HepG2 (cell line): ENCODE data around the gene ZNF749. TPM values are rescaled to one million over a fixed set of nuclear protein-coding genes. Genes with fewer than 3 reads are reported as not detected.

ENCODE experiments used
- BRCA1 ChIP-seq: sonication (generic); formaldehyde crosslinking; IDR thresholded peaks from 2 replicates; pipeline ENCODE4 v1.4.0; 2020; ENCODE audit warnings: missing genetic modification reagents
- ESRRA ChIP-seq: sonication (generic); formaldehyde crosslinking; IDR thresholded peaks from 2 replicates; pipeline ENCODE4 v1.5.1; 2020; ENCODE audit warnings: mild to moderate bottlenecking, low read depth, missing genetic modification reagents
- FIP1L1 ChIP-seq: fragments of 200-400 bp; formaldehyde crosslinking; IDR thresholded peaks from 2 replicates; pipeline ENCODE4 v1.6.1; 2018; ENCODE audit warnings: low read depth, mild to moderate bottlenecking, low read length, moderate library complexity, borderline replicate concordance; ENCODE audit not compliant: insufficient read depth
- HNRNPL ChIP-seq: fragments of 200-400 bp; formaldehyde crosslinking; IDR thresholded peaks from 2 replicates; pipeline ENCODE4 v1.6.1; 2017; ENCODE audit warnings: mild to moderate bottlenecking, low read depth, low read length
- HOXA7 ChIP-seq: sonication (generic); formaldehyde crosslinking; IDR thresholded peaks from 2 replicates; pipeline ENCODE4 v1.8.1; 2022; ENCODE audit warnings: mild to moderate bottlenecking, missing genetic modification reagents, moderate library complexity
- IRX3 ChIP-seq: sonication (generic); formaldehyde crosslinking; IDR thresholded peaks from 2 replicates; pipeline ENCODE4 v1.8.1; 2023; ENCODE audit warnings: mild to moderate bottlenecking, low read depth, missing genetic modification reagents, borderline replicate concordance
- MAZ ChIP-seq, 2 experiments: sonication (generic) in 1 of 2; formaldehyde crosslinking in 1 of 2; IDR thresholded peaks; 2 replicates each; pipeline versions ENCODE4 v1.5.0 to v1.6.1; 2012 to 2020; ENCODE audit warnings: low read depth in 2 of 2, mild to moderate bottlenecking in 2 of 2, borderline replicate concordance in 1 of 2, improper control_type of control experiment in 1 of 2, low read length in 1 of 2, missing genetic modification reagents in 1 of 2, moderate library complexity in 1 of 2
- MTA3 ChIP-seq: sonication (generic); formaldehyde crosslinking; IDR thresholded peaks from 2 replicates; pipeline ENCODE4 v1.4.0; 2020; ENCODE audit warnings: missing genetic modification reagents
- NKX3-1 ChIP-seq: sonication (generic); formaldehyde crosslinking; IDR thresholded peaks from 2 replicates; pipeline ENCODE4 v1.5.0; 2020; ENCODE audit warnings: missing genetic modification reagents
- SMC3 ChIP-seq: IDR thresholded peaks from 2 replicates; pipeline ENCODE4 v1.6.1; 2011; ENCODE audit warnings: low read length, improper control_type of control experiment
- TAF15 ChIP-seq: fragments of 200-400 bp; formaldehyde crosslinking; IDR thresholded peaks from one replicate; pipeline ENCODE4 v1.6.1; 2018; ENCODE audit warnings: mild to moderate bottlenecking, low read depth, low read length; ENCODE audit not compliant: poor library complexity, severe bottlenecking
- TCF7L2 ChIP-seq: IDR thresholded peaks from 2 replicates; pipeline ENCODE4 v1.6.1; 2011; ENCODE audit warnings: mild to moderate bottlenecking, low read depth, low read length, moderate library complexity
- ZC3H13 ChIP-seq: sonication (generic); formaldehyde crosslinking; IDR thresholded peaks from 2 replicates; pipeline ENCODE4 v1.8.1; 2023; ENCODE audit warnings: mild to moderate bottlenecking, missing genetic modification reagents, moderate library complexity
- ZFP36L1 ChIP-seq: sonication (generic); formaldehyde crosslinking; IDR thresholded peaks from 2 replicates; pipeline ENCODE4 v1.8.0; 2022; ENCODE audit warnings: mild to moderate bottlenecking, missing genetic modification reagents, moderate library complexity
- ZNF232 ChIP-seq: sonication (generic); formaldehyde crosslinking; IDR thresholded peaks from 2 replicates; pipeline ENCODE4 v1.4.0; 2020; ENCODE audit warnings: missing genetic modification reagents, borderline replicate concordance
- ZNF569 ChIP-seq: sonication (generic); formaldehyde crosslinking; IDR thresholded peaks from 2 replicates; pipeline ENCODE4 v1.5.0; 2020; ENCODE audit warnings: mild to moderate bottlenecking, missing genetic modification reagents, moderate library complexity, borderline replicate concordance
- ZNF670 ChIP-seq: sonication (generic); formaldehyde crosslinking; IDR thresholded peaks from 2 replicates; pipeline ENCODE4 v1.8.0; 2022; ENCODE audit warnings: mild to moderate bottlenecking, missing genetic modification reagents, borderline replicate concordance
- ZNF674 ChIP-seq: sonication (generic); formaldehyde crosslinking; IDR thresholded peaks from 2 replicates; pipeline ENCODE4 v1.5.0; 2020; ENCODE audit warnings: low read depth, mild to moderate bottlenecking, missing genetic modification reagents
- ZNF781 ChIP-seq: sonication (generic); formaldehyde crosslinking; IDR thresholded peaks from 2 replicates; pipeline ENCODE4 v1.5.1; 2020; ENCODE audit warnings: borderline replicate concordance, mild to moderate bottlenecking, missing genetic modification reagents; ENCODE audit errors: not compliant biosample characterization
- polyA plus RNA-seq, 8 experiments: library from polyadenylated mRNA; depleted of rRNA in 3 of 8; stranded (reverse) in 7 of 8; unstranded in 1 of 8; fragments of >200 nt; fragmentation: Illumina TruSeq in 4 of 8; extraction: Trizol in 4 of 8; gene quantifications; 2 replicates each; pipeline versions ENCODE4 v1.2.1 to v1.2.3, GENCODE V29; 2011 to 2016; ENCODE audit warnings: low read depth in 4 of 8, missing spikeins in 1 of 8, mixed read lengths in 1 of 8; ENCODE audit not compliant: insufficient read depth in 1 of 8
- total RNA-seq, 5 experiments: library from RNA; depleted of rRNA; stranded (reverse); fragments of >200 nt; fragmentation: Illumina TruSeq; extraction: Trizol; gene quantifications; 2 replicates each; pipeline ENCODE4 v1.2.3, GENCODE V29; 2016; ENCODE audit warnings: low read depth in 1 of 5
- TF ChIP-seq, protein P1 (sequence below): sonication (generic); formaldehyde crosslinking; IDR thresholded peaks from 2 replicates; pipeline ENCODE4 v1.8.0; 2022; ENCODE audit warnings: missing genetic modification reagents, mild to moderate bottlenecking, borderline replicate concordance
- TF ChIP-seq, protein P2 (sequence below): sonication (generic); formaldehyde crosslinking; IDR thresholded peaks from 2 replicates; pipeline ENCODE4 v1.9.0; 2022; ENCODE audit warnings: missing genetic modification reagents, mild to moderate bottlenecking, borderline replicate concordance
- TF ChIP-seq, protein P3 (sequence below): sonication (generic); formaldehyde crosslinking; conservative IDR thresholded peaks from 2 replicates; pipeline ENCODE4 v1.4.0; 2020; ENCODE audit warnings: missing genetic modification reagents

ZNF749 gene
- total and polyA plus RNA-seq, 2 of the 13 experiments (the other 11 are each of a cell fraction or from before 2014, with no cell fraction given) = 18.9 to 21.0 TPM

DNA sequence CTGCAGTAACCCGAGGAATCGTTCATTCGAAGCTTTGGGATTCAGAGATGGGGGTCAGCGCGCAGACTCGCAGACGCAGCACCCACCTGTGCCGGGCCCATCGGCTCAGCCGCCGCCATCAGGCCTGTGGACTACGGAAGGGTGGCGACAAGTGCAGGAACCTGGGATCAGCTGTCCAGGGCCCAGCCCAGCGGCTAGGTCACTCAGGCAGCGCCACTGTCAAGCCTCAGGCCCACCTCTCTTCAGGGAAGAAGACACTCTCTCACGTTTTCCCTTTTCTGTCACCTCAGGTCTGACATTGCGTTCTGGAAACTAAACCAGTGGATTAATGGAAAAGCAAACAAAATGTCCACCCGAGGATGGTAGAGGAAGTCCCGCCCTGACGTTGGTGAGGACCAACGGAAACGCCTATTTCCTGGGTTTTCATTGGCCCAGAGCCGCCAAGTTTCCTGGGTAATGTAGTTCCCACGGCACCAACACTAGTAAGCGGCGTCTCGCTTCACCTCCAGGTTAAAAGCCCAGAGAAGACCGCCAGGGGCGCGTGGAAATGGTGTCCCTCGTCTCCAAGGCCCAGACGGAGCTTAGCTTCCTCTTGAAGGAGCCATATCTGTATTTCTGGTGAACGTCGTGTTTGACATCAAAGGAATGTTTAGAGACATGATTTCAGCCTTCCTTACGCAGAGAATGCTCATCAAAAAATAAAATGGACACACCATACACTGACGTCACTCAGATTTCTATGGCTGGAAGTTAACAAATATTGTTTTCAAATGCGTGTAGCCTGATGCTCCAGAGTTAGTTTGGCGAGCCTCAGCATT, 42.3 kb downstream of the ZNF749 start, which contains the start of gene ZNF772 (continued):
- no peak for TF ChIP-seq ZNF232 (CRISPR knock-in tag)
- TF ChIP-seq ZNF670 (CRISPR knock-in tag) = 0 out of 2 replicates have a peak, but pooled peaks have one; percentile 67
- no peak for TF ChIP-seq HNRNPL
- TF ChIP-seq TAF15 = no peak
- no peak for TF ChIP-seq FIP1L1
- TF ChIP-seq SMC3 = no peak
- TF ChIP-seq MAZ (IDR thresholded peaks at IDR 0.05; ENCODE audit: borderline replicate concordance, low read depth, low read length) = no peak
- no peak for TF ChIP-seq MAZ (CRISPR knock-in tag; IDR thresholded peaks at IDR 0.05; ENCODE audit: low read depth)
- TF ChIP-seq ZC3H13 (CRISPR knock-in tag) = no peak
- no peak for TF ChIP-seq ZNF781 (CRISPR knock-in tag)
- no peak for TF ChIP-seq TCF7L2
- TF ChIP-seq ZFP36L1 (CRISPR knock-in tag) = no peak
- TF ChIP-seq, protein P1, sequence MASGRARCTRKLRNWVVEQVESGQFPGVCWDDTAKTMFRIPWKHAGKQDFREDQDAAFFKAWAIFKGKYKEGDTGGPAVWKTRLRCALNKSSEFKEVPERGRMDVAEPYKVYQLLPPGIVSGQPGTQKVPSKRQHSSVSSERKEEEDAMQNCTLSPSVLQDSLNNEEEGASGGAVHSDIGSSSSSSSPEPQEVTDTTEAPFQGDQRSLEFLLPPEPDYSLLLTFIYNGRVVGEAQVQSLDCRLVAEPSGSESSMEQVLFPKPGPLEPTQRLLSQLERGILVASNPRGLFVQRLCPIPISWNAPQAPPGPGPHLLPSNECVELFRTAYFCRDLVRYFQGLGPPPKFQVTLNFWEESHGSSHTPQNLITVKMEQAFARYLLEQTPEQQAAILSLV = no peak
- TF ChIP-seq, protein P2, sequence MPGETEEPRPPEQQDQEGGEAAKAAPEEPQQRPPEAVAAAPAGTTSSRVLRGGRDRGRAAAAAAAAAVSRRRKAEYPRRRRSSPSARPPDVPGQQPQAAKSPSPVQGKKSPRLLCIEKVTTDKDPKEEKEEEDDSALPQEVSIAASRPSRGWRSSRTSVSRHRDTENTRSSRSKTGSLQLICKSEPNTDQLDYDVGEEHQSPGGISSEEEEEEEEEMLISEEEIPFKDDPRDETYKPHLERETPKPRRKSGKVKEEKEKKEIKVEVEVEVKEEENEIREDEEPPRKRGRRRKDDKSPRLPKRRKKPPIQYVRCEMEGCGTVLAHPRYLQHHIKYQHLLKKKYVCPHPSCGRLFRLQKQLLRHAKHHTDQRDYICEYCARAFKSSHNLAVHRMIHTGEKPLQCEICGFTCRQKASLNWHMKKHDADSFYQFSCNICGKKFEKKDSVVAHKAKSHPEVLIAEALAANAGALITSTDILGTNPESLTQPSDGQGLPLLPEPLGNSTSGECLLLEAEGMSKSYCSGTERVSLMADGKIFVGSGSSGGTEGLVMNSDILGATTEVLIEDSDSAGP (CRISPR knock-in tag) = peak; percentile 64; the same call in 1 of the 2 replicates
- TF ChIP-seq ESRRA (CRISPR knock-in tag) = peak; percentile 45; the same call in 1 of the 2 replicates
- TF ChIP-seq, protein P3, sequence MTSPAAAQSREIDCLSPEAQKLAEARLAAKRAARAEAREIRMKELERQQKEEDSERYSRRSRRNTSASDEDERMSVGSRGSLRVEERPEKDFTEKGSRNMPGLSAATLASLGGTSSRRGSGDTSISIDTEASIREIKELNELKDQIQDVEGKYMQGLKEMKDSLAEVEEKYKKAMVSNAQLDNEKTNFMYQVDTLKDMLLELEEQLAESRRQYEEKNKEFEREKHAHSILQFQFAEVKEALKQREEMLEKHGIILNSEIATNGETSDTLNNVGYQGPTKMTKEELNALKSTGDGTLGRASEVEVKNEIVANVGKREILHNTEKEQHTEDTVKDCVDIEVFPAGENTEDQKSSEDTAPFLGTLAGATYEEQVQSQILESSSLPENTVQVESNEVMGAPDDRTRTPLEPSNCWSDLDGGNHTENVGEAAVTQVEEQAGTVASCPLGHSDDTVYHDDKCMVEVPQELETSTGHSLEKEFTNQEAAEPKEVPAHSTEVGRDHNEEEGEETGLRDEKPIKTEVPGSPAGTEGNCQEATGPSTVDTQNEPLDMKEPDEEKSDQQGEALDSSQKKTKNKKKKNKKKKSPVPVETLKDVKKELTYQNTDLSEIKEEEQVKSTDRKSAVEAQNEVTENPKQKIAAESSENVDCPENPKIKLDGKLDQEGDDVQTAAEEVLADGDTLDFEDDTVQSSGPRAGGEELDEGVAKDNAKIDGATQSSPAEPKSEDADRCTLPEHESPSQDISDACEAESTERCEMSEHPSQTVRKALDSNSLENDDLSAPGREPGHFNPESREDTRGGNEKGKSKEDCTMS (CRISPR knock-in tag) = no peak
- TF ChIP-seq IRX3 (CRISPR knock-in tag) = no peak
- no peak for TF ChIP-seq BRCA1 (CRISPR knock-in tag)
- no peak for TF ChIP-seq MTA3 (CRISPR knock-in tag)
- TF ChIP-seq ZNF569 (CRISPR knock-in tag) = no peak
- no peak for TF ChIP-seq NKX3-1
- no peak for TF ChIP-seq HOXA7 (CRISPR knock-in tag)
- TF ChIP-seq ZNF674 = no peak
